HK-2 (cell line): ENCODE results near the gene LRRC59.

Experiments used
- DNase-seq: peaks from one replicate; pipeline ENCODE4 v3.0.0-alpha.2; 2018; ENCODE audit not compliant: unreplicated experiment

The LRRC59 gene

GRCh38 chr17:50361561-50362480, 35.5 kb downstream of the LRRC59 start:
- DNase-seq = peak; percentile 52

- no peak for DNase-seq
Observed at GRCh38 chr17:50360486-50361115, 36.7 kb downstream of the LRRC59 start.

GRCh38 chr17:50359998-50360461, 37.3 kb downstream of the LRRC59 start:
- no peak for DNase-seq

- no peak for DNase-seq
Observed at GRCh38 chr17:50359005-50359699, 38.2 kb downstream of the LRRC59 start.

DNA sequence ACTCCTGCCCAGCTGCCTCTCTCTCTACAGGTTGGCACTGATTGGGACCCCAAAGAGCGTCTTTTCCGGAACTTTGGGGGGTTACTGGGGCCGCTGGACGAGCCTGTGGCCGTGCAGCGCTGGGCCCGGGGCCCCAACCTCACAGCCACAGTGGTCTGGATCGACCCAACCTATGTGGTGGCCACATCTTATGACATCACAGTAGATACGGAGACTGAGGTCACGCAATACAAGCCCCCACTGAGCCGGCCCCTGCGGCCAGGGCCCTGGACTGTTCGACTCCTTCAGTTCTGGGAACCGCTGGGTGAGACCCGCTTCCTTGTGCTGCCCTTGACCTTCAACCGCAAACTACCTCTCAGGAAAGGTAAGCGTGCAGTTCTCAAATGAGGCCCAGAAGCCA, 39.1 kb downstream of the LRRC59 start:
- no peak for DNase-seq

- DNase-seq = no peak
Observed at GRCh38 chr17:50356892-50357510, 40.3 kb downstream of the LRRC59 start.

- no peak for DNase-seq
Observed at GRCh38 chr17:50356418-50356817, 40.9 kb downstream of the LRRC59 start.

GRCh38 chr17:50355701-50356341, 41.5 kb downstream of the LRRC59 start:
- no peak for DNase-seq

DNA sequence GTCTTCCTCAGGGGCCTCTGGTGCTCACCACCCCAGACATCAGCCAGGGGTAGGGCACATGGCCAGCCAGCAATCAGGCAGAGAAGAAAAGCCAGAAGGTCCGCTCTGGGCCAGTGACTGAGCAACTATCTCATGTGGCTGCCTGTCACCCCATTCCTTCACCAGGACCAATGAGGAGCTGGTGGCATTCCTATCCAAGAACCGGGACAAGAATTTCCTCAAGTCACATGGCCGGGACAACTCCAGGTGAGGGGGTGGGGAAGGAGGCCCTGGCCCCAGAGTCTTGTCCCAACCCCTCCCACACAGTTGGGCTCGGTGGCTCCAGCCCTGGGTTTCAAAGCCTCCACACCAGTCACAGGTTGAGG, 42.0 kb downstream of the LRRC59 start:
- no peak for DNase-seq

GRCh38 chr17:50354776-50355175, 42.5 kb downstream of the LRRC59 start:
- DNase-seq = no peak

DNA sequence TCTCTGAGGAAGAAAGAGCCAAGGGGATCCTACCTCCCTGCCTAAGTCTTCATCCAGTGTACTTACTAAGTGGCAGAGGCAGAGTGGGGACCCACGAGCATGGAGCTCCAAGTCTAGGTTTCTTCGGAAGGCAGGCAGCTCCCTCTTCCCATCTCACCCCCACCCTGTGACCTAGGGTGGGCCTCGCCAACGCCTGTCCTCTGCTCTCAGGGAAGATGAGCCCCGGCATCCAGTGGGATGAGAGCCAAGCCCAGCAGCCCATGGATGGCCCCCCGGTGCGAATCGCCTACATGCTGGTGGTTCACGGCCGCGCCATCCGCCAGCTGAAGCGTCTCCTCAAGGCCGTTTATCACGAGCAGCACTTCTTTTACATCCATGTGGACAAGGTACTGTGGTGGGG, 43.1 kb downstream of the LRRC59 start:
- no peak for DNase-seq

GRCh38 chr17:50353600-50354195, 43.6 kb downstream of the LRRC59 start:
- DNase-seq = no peak

DNA sequence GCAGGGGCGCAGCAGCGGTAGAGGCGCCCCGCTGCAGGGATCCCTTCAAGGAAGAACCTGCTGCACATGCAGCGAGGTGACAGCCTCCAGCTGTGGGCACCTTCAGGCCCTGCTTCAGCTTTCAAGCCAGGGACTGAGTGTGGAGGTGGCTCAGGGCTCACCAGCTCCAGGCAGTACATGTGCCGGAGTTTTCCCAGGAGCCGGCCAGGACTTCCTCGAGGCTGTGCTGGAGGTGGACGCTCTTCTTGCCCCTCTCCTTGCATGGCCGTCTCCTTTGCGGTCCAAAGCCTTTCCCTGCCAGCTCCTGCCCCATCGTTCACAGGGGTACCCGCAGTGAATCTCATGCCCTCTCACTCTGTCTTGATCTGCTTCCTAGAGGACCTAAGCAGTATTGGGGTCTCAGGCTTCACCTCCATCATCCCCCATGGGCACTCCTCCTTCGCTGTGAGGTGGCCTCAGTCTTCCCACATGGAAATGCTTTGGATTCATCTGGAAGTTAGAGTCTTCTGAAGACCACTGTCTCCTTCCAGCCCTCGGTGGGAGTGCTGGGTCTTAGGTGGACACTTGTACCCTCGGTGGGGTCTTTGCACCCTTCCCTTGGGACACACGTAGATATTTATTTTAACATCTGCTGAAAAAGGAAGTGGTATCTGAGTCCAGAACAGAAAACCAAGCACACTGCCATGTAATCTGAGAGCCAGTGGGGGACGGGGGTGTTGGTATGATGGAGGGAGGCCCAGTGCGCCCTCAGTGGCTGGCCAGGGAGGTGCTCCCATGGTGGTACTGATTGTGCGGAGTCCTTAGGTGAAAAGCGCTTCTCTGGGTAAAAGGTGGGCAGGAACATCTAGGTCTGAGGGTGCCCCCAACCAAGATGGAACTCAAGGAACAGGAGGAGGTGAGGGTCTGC, 44.4 kb downstream of the LRRC59 start:
- no peak for DNase-seq

- DNase-seq = no peak
Observed at GRCh38 chr17:50352072-50352692, 45.1 kb downstream of the LRRC59 start.

DNA sequence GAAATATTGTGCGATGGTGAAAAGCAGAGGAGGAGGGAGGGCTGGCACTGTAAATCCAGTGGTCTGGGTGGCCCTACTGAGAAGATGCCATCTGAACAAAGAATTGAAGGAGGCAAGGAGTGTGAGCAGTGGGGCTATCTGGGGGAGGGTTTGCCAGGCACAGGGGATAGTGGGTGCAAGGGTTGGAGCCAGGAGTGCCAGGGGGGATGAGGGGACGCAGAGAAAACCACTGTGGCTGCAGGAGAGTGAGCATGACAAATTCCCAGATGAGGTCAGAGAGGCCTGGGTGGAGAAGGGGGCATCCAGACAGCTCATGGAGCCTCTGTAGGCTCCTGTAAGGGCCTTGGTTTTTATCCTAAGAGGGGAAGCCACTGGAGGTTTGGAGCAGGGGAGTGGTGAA, 46.6 kb downstream of the LRRC59 start:
- DNase-seq = no peak

DNA sequence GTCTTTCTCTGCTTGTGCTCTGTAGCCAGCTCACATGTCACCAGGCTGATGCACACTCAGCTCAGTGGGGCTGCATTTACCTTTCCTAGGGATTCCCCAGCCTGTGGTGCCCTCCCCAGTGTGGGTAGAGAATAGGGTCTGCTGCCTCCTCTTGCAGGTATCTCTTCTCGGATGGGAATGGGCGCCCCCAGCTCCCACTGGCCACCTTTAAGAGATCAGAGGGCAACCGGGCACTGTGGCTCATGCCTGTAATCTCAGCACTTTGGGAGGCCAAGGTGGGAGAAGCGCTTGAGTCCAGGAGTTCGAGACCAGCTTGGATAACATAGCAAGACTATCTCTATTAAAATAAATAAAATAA, 48.1 kb downstream of the LRRC59 start:
- DNase-seq = no peak

- no peak for DNase-seq
Observed at GRCh38 chr17:50348522-50349242, 48.6 kb downstream of the LRRC59 start.

- no peak for DNase-seq
Observed at GRCh38 chr17:50347894-50348291, 49.4 kb downstream of the LRRC59 start.
